Prostate gland (tissue), 2 donors: ENCODE data around the gene GALNT5. TPM values are rescaled to one million over a fixed set of nuclear protein-coding genes. Genes with fewer than 3 reads are reported as not detected.

Source experiments
- DNase-seq: peaks from one replicate; pipeline ENCODE4 v3.0.0-alpha.2; 2019; ENCODE audit warnings: low spot score
- H3K27ac ChIP-seq, 2 donors: fragments of 200-600 bp; sonication (generic); 2 replicates each; pipeline ENCODE4 v1.5.1; 2017 to 2019
- H3K27me3 ChIP-seq: fragments of 200-600 bp; sonication (generic); replicated peaks from 2 replicates; pipeline ENCODE4 v1.5.1; 2019; ENCODE audit not compliant: insufficient read depth
- H3K36me3 ChIP-seq, 2 donors: fragments of 200-600 bp; sonication (generic); 1 replicate in 1 of 2; 2 replicates in 1 of 2; pipeline versions ENCODE4 v1.5.1 to v1.8.1; 2017 to 2019
- H3K4me1 ChIP-seq: fragments of 200-600 bp; sonication (generic); replicated peaks from 2 replicates; pipeline ENCODE4 v1.5.1; 2019
- H3K4me3 ChIP-seq, 2 donors: fragments of 200-600 bp; sonication (generic); 2 replicates each; pipeline ENCODE4 v1.5.1; 2017 to 2019
- H3K9me3 ChIP-seq: fragments of 200-600 bp; sonication (generic); 2 replicates; pipeline ENCODE4 v1.5.1; 2017
- CTCF ChIP-seq, 4 experiments: fragments of 200-600 bp in 2 of 4; fragments of 450-650 bp in 2 of 4; sonication (generic) in 2 of 4; IDR thresholded peaks; 1 replicate in 3 of 4; 2 replicates in 1 of 4; pipeline ENCODE4 v1.5.1; 2016 to 2019; ENCODE audit warnings: antibody characterized with exemption in 4 of 4, mild to moderate bottlenecking in 2 of 4, moderate library complexity in 2 of 4
- POLR2A ChIP-seq: fragments of 450-650 bp; IDR thresholded peaks from one replicate; pipeline ENCODE4 v1.6.1; 2016; ENCODE audit warnings: antibody characterized with exemption, mild to moderate bottlenecking
- POLR2AphosphoS5 ChIP-seq: sonication (generic); formaldehyde crosslinking; IDR thresholded peaks from one replicate; pipeline ENCODE4 v1.6.1; 2017; ENCODE audit warnings: antibody characterized with exemption
- whole genome bisulfite sequencing: methylation state at CpG from one replicate; pipeline ENCODE4 v1.1.5; 2018; 5-methylcytosine and 5-hydroxymethylcytosine counted together
- intact Hi-C: fragments of 100-400 bp; cut with DNase I; formaldehyde crosslinking; loops from one replicate; pipeline ENCODE4 v1.14.2; 2022
- total RNA-seq, 2 donors: library from RNA; depleted of rRNA; stranded (reverse); fragments of >200 nt; gene quantifications; one replicate each; pipeline ENCODE4 v1.1.0, GENCODE V29; 2016

The GALNT5 gene
- total RNA-seq, 2 donors from 2014 or later, result 2.0 to 2.6 TPM

GRCh38 chr2:157256626-157257025, 879 bp upstream of the GALNT5 start:
- Histone ChIP-seq H3K4me3 (no peak overlapping the region), H3K27me3 (no peaks in the 10 kb centered on the region), H3K4me1 (no peaks in the 10 kb centered on the region), H3K36me3 (no peaks in the 10 kb centered on the region), H3K27ac (no peak overlapping the region), H3K9me3 (no peaks in the 10 kb centered on the region)
- TF ChIP-seq POLR2A, result no peak
- no peak for TF ChIP-seq CTCF (IDR thresholded peaks at IDR 0.05)
- 89% methylated on average over 3 of the region's 3 CpGs for WGBS
- intact Hi-C loops, result no loop called here
- DNase-seq, result no peak

GRCh38 chr2:157258520-157259326, 1.2 kb downstream of the GALNT5 start:
- intact Hi-C loops, result no loop called here
- H3K4me1 ChIP-seq, result no peaks in the 10 kb centered on the region
- no peak overlapping the region for H3K27ac ChIP-seq
- no peak overlapping the region for H3K4me3 ChIP-seq
- DNase-seq, result no peak
- H3K36me3 ChIP-seq, result no peaks in the 10 kb centered on the region
- no peaks in the 10 kb centered on the region for H3K9me3 ChIP-seq
- WGBS, result 64% methylated on average over 8 of the region's 8 CpGs
- H3K27me3 ChIP-seq, result no peaks in the 10 kb centered on the region
- no peak for TF ChIP-seq POLR2AphosphoS5
- no peak for TF ChIP-seq POLR2A

GRCh38 chr2:157259386-157259785, 1.9 kb downstream of the GALNT5 start:
- H3K4me1 ChIP-seq, result no peaks in the 10 kb centered on the region
- no peak for DNase-seq
- no peak overlapping the region for H3K4me3 ChIP-seq
- 98% methylated on average over 2 of the region's 2 CpGs for WGBS
- H3K9me3 ChIP-seq, result no peaks in the 10 kb centered on the region
- H3K36me3 ChIP-seq, result no peaks in the 10 kb centered on the region
- no peak for TF ChIP-seq POLR2A
- no peak for TF ChIP-seq POLR2AphosphoS5
- TF ChIP-seq CTCF (IDR thresholded peaks at IDR 0.05), result no peak
- H3K27me3 ChIP-seq, result no peaks in the 10 kb centered on the region
- no peak overlapping the region for H3K27ac ChIP-seq
- intact Hi-C loops, result no loop called here

- Histone ChIP-seq H3K27ac (no peak overlapping the region), H3K4me1 (no peaks in the 10 kb centered on the region), H3K36me3 (no peaks in the 10 kb centered on the region), H3K27me3 (no peaks in the 10 kb centered on the region), H3K9me3 (no peaks in the 10 kb centered on the region), H3K4me3 (no peak overlapping the region)
- no peak for DNase-seq
- intact Hi-C loops, result no loop called here
- TF ChIP-seq POLR2A, result no peak
- no peak for TF ChIP-seq POLR2AphosphoS5
- no peak for TF ChIP-seq CTCF (IDR thresholded peaks at IDR 0.05)
- 93% methylated on average over 2 of the region's 2 CpGs for WGBS
Measured at GRCh38 chr2:157259960-157260359, 2.5 kb downstream of the GALNT5 start.

GRCh38 chr2:157260533-157261198, 3.2 kb downstream of the GALNT5 start:
- Histone ChIP-seq H3K27me3 (no peaks in the 10 kb centered on the region), H3K4me1 (no peaks in the 10 kb centered on the region), H3K27ac (no peak overlapping the region), H3K9me3 (no peaks in the 10 kb centered on the region), H3K36me3 (no peaks in the 10 kb centered on the region), H3K4me3 (no peak overlapping the region)
- intact Hi-C loops, result no loop called here
- TF ChIP-seq POLR2AphosphoS5 (no peak), CTCF (IDR thresholded peaks at IDR 0.05) (no peak), POLR2A (no peak)
- WGBS, result 70% methylated on average over 4 of the region's 4 CpGs
- DNase-seq, result no peak
